Measurements from ENCODE around the gene MED31. TPM values are rescaled to one million over a fixed set of nuclear protein-coding genes. Genes with fewer than 3 reads are reported as not detected.

MED31 gene
- total RNA-seq, 1 donor from 2014 or later: not detected

DNA sequence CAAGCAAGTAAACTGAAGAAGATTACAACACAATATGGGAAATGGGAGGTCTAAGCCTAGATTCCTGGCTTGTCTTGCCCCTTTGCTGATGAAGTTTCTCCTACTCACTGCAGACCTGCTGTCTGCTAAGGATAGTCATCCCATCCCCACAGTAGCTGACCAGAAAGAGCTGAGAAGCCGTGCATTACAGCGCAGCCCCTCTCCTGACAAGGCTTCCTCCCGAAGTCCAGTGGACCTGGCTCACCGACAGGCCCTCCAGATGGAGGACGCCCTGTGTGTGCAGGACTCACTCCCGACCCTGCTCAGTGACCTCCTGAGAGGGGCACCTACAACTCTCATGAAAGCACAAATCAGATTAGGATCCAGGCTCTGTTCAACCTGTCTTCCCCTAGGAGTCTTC, 46.3 kb downstream of the MED31 start:
- intact Hi-C loops (cut with DNase I): no loop called here
- H3K27ac ChIP-seq: no peak overlapping the region
- H3K9me3 ChIP-seq: no peaks in the 10 kb centered on the region
- H3K27me3 ChIP-seq: no peaks in the 10 kb centered on the region
- peaks cover 40 to 59% of the 10 kb centered on the region in 2 donors for H3K36me3 ChIP-seq
- TF ChIP-seq, protein P1, sequence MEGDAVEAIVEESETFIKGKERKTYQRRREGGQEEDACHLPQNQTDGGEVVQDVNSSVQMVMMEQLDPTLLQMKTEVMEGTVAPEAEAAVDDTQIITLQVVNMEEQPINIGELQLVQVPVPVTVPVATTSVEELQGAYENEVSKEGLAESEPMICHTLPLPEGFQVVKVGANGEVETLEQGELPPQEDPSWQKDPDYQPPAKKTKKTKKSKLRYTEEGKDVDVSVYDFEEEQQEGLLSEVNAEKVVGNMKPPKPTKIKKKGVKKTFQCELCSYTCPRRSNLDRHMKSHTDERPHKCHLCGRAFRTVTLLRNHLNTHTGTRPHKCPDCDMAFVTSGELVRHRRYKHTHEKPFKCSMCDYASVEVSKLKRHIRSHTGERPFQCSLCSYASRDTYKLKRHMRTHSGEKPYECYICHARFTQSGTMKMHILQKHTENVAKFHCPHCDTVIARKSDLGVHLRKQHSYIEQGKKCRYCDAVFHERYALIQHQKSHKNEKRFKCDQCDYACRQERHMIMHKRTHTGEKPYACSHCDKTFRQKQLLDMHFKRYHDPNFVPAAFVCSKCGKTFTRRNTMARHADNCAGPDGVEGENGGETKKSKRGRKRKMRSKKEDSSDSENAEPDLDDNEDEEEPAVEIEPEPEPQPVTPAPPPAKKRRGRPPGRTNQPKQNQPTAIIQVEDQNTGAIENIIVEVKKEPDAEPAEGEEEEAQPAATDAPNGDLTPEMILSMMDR (IDR thresholded peaks at IDR 0.05): no peak
- H3K4me3 ChIP-seq: no peak overlapping the region
- no peak for DNase-seq (ENCODE audit: low spot score in 2 of 2)
- no peaks in the 10 kb centered on the region for H3K4me1 ChIP-seq

- no peak for DNase-seq (ENCODE audit: low spot score in 2 of 2)
- H3K36me3 ChIP-seq: peaks cover 27 to 54% of the 10 kb centered on the region in 2 donors
- H3K27ac ChIP-seq: no peak overlapping the region
These were observed 47.6 kb downstream of the MED31 start for GRCh38 chr17:6603744-6604325.

GRCh38 chr17:6602141-6602540, 49.3 kb downstream of the MED31 start:
- Histone ChIP-seq H3K27me3 (no peaks in the 10 kb centered on the region), H3K9me3 (no peaks in the 10 kb centered on the region), H3K4me1 (peaks cover 0 to 4% of the 10 kb centered on the region in 2 donors), H3K27ac (no peak overlapping the region), H3K36me3 (peaks cover 12 to 37% of the 10 kb centered on the region in 2 donors), H3K4me3 (no peak overlapping the region)
- TF ChIP-seq, protein P1 (IDR thresholded peaks at IDR 0.05): no peak
- intact Hi-C loops (cut with DNase I): no loop called here
- DNase-seq (ENCODE audit: low spot score in 2 of 2): no peak

More at GRCh38 chr17:6603744-6604325, 47.6 kb downstream of the MED31 start:
- TF ChIP-seq, protein P1 (IDR thresholded peaks at IDR 0.05): no peak
- intact Hi-C loops (cut with DNase I): no loop called here
- no peaks in the 10 kb centered on the region for H3K27me3 ChIP-seq
- no peaks in the 10 kb centered on the region for H3K9me3 ChIP-seq
- H3K4me3 ChIP-seq: no peak overlapping the region
- H3K4me1 ChIP-seq: peaks cover 0 to 4% of the 10 kb centered on the region in 2 donors

DNA sequence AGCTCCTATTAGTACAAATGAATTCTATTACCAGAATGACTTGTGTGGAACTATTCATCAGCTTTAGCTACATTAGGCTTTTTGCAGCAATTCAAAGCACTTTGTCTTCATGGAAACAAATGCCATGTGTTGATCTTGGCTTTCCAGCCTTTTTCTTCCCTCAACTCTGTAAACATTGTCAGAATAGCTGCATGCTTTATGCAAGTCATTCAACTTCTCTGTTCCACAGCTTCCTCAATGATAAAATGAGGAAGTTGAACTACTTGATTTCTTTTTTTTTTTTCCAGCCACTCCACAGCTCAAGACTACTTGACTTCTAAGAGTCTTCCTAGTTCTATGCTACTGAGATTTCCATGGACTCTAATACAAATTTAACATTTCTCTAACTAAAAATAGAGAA, 52.0 kb downstream of the MED31 start:
- H3K9me3 ChIP-seq: no peaks in the 10 kb centered on the region
- no peak for DNase-seq (ENCODE audit: low spot score in 2 of 2)
- no peak overlapping the region for H3K4me3 ChIP-seq
- TF ChIP-seq, protein P1 (IDR thresholded peaks at IDR 0.05): no peak
- intact Hi-C loops (cut with DNase I): no loop called here
- peaks cover 0 to 4% of the 10 kb centered on the region in 2 donors for H3K4me1 ChIP-seq
- peaks cover 28 to 37% of the 10 kb centered on the region in 2 donors for H3K36me3 ChIP-seq
- no peaks in the 10 kb centered on the region for H3K27me3 ChIP-seq
- H3K27ac ChIP-seq: no peak overlapping the region

GRCh38 chr17:6597727-6598126, 53.7 kb downstream of the MED31 start:
- Histone ChIP-seq H3K27me3 (no peaks in the 10 kb centered on the region), H3K9me3 (no peaks in the 10 kb centered on the region), H3K4me1 (peaks cover 0 to 4% of the 10 kb centered on the region in 2 donors), H3K27ac (no peak overlapping the region), H3K4me3 (no peak overlapping the region), H3K36me3 (peaks cover 35 to 47% of the 10 kb centered on the region in 2 donors)
- no peak for DNase-seq (ENCODE audit: low spot score in 2 of 2)
- intact Hi-C loops (cut with DNase I): no loop called here
- TF ChIP-seq, protein P1 (IDR thresholded peaks at IDR 0.05): no peak
